Ascending aorta (tissue), 2 donors: Measurements from ENCODE around the gene WDR86. TPM values are rescaled to one million over a fixed set of nuclear protein-coding genes. Genes with fewer than 3 reads are reported as not detected.

Experiments used
- DNase-seq, 2 donors: peaks; one replicate each; pipeline ENCODE4 v3.0.0-alpha.2; 2019; ENCODE audit warnings: low spot score in 2 of 2
- H3K27ac ChIP-seq, 2 donors: fragments of 200-600 bp; sonication (generic); one replicate each; pipeline ENCODE4 v1.5.1; 2016 to 2017; ENCODE audit warnings: mild to moderate bottlenecking in 1 of 2
- H3K27me3 ChIP-seq: fragments of 200-600 bp; sonication (generic); one replicate; pipeline ENCODE4 v1.5.1; 2017
- H3K36me3 ChIP-seq, 2 donors: fragments of 200-600 bp; sonication (generic); one replicate each; pipeline ENCODE4 v1.5.1; 2016
- H3K4me1 ChIP-seq, 2 donors: fragments of 200-600 bp; sonication (generic); one replicate each; pipeline ENCODE4 v1.5.1; 2016 to 2017; ENCODE audit warnings: mild to moderate bottlenecking in 1 of 2
- H3K4me3 ChIP-seq, 2 donors: fragments of 200-600 bp; sonication (generic); one replicate each; pipeline ENCODE4 v1.5.1; 2016 to 2017; ENCODE audit warnings: mild to moderate bottlenecking in 1 of 2
- H3K9me3 ChIP-seq, 2 donors: fragments of 200-600 bp; sonication (generic); one replicate each; pipeline ENCODE4 v1.5.1; 2016
- intact Hi-C: fragments of 100-400 bp; cut with DNase I; formaldehyde crosslinking; loops from one replicate; pipeline ENCODE4 v1.15.1; 2023
- total RNA-seq: library from RNA; depleted of rRNA; stranded (reverse); fragments of >200 nt; gene quantifications from one replicate; pipeline ENCODE4 v1.1.0, GENCODE V29; 2016
- TF ChIP-seq, protein P1 (sequence below), 3 experiments: fragments of 200-600 bp in 2 of 3; fragments of 450-650 bp in 1 of 3; sonication (generic) in 2 of 3; IDR thresholded peaks; one replicate each; pipeline ENCODE4 v1.5.1; 2016 to 2019; ENCODE audit warnings: antibody characterized with exemption in 3 of 3, mild to moderate bottlenecking in 1 of 3, moderate library complexity in 1 of 3

The WDR86 gene
- total RNA-seq, 1 donor from 2014 or later: 4.0 TPM

DNA sequence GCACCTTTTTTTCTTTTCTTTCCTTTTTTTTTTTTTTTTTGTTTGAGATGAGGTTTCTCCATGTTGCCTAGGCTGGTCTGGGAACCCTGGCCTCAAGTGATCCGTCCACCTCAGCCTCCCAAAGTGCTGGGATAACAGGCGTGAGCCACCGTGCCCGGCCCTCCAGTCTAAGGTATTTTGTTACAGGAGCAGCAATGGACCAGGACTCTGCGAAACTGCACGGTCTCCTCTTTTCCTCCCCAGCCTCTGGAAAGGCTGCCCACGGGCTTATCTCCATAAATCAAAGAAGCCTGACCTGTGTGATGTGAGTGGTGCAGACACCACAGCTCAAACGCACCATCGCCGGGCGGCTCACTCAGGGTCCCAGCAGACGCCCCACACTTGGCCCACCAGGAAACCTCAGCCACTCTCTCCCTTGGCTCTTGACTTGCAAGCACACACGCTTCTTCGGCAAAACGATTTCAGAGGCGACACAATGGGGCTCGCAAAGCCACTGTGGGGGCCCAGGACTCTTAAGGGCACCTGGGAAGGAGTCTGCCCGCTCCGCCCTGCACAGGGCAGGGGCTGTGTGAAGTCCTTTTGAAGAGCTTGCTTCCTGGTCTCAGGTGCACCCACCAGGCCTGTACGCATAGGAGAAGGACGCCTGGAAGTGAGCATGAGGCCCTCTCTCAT is 20.6 kb downstream of the WDR86 start:
- TF ChIP-seq, protein P1, sequence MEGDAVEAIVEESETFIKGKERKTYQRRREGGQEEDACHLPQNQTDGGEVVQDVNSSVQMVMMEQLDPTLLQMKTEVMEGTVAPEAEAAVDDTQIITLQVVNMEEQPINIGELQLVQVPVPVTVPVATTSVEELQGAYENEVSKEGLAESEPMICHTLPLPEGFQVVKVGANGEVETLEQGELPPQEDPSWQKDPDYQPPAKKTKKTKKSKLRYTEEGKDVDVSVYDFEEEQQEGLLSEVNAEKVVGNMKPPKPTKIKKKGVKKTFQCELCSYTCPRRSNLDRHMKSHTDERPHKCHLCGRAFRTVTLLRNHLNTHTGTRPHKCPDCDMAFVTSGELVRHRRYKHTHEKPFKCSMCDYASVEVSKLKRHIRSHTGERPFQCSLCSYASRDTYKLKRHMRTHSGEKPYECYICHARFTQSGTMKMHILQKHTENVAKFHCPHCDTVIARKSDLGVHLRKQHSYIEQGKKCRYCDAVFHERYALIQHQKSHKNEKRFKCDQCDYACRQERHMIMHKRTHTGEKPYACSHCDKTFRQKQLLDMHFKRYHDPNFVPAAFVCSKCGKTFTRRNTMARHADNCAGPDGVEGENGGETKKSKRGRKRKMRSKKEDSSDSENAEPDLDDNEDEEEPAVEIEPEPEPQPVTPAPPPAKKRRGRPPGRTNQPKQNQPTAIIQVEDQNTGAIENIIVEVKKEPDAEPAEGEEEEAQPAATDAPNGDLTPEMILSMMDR (IDR thresholded peaks at IDR 0.05): no peak
- no peak for DNase-seq
- no peak overlapping the region for H3K27ac ChIP-seq
- H3K4me1 ChIP-seq: peaks cover 0 to 15% of the 10 kb centered on the region in 2 donors
- intact Hi-C loops: no loop called here
- H3K36me3 ChIP-seq: no peaks in the 10 kb centered on the region
- H3K27me3 ChIP-seq: no peaks in the 10 kb centered on the region
- no peaks in the 10 kb centered on the region for H3K9me3 ChIP-seq
- H3K4me3 ChIP-seq: no peak overlapping the region

DNA sequence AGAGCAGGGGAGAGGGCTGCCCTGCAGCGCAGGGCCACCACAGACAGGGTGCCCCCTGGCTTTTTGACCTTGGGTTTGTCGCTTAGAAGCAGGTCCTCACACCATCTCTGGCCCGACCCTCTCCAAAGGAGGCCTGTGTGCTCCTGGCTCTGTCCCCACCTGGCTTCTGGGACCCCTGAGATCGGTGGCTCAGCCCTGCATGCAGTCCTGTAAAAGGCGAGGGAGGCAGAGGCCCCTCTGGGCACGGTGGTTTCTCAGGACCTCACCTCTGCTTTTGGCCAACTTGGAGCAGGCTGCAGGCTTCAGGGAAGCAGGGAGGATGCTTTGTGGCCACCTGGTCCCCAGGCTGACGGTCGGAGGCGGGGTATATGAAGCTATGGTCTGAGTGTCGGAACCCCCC is 21.4 kb downstream of the WDR86 start:
- Histone ChIP-seq H3K36me3 (no peaks in the 10 kb centered on the region), H3K9me3 (no peaks in the 10 kb centered on the region), H3K4me1 (peaks cover 0 to 15% of the 10 kb centered on the region in 2 donors), H3K4me3 (no peak overlapping the region), H3K27ac (no peak overlapping the region), H3K27me3 (no peaks in the 10 kb centered on the region)
- intact Hi-C loops: no loop called here
- DNase-seq: no peak
- TF ChIP-seq, protein P1 (IDR thresholded peaks at IDR 0.05): no peak

DNA sequence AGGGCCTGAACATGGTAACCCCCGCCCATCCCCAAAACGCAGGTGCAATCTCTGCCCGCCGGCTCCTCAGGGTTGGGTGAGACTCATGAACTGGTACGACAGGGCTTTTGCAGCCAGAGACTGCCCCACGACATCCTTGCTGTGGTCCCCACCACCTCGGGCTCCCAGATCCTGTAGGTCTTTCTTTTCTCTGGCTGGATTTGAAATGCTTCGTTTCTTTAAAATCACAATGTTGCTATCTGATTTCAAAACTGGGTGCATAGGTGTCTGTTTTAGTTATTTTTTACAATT is 21.9 kb downstream of the WDR86 start:
- no peaks in the 10 kb centered on the region for H3K9me3 ChIP-seq

DNA sequence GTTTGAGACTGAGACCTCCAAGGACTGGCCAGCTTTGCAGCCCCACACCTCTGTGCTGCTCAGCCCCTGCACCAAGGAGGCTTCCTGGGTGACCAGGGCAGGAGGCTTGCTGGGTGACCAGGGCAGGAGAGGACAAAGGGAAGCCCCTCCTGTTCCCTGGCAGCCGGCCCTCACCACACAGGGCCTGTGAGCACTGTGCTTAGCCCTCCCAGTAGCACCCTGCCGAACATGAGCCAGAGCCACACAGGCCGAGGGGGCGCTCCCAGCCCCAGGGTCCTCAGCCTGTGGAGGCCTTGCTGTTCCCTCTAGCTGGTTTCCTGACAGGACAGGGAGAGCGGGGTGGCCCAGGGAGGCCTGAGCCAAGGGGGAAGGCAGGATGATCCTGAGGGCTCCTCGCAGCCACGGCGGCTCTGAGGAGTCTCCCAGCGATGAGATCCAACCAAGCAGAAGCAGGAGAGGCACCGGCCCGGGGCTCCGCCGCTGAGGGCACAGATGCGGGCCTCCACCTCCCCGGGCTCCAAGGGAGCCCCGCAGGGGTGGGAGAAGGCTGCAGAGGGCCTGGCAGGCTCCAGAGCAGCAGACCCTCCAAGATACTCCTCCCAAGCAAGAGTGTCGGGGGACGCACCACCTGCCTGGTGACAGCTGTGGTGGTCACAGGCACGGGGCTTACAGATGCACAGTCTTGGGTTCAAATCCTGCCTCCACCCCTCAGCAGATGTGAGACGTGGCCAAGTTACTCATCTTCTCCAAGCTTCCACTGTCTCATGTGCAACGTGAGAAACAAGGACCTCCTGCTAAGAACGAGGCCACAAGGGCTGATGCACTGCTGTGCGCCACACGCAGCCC is 22.5 kb downstream of the WDR86 start:
- peak overlapping the region in 1 of 2 donors; percentile 85 for H3K27ac ChIP-seq
- TF ChIP-seq, protein P1 (IDR thresholded peaks at IDR 0.05): no peak

More for the DNA sequence above, 21.9 kb downstream of the WDR86 start:
- no peak overlapping the region for H3K4me3 ChIP-seq
- no peaks in the 10 kb centered on the region for H3K36me3 ChIP-seq
- no peak overlapping the region for H3K27ac ChIP-seq
- peaks cover 0 to 15% of the 10 kb centered on the region in 2 donors for H3K4me1 ChIP-seq
- TF ChIP-seq, protein P1 (IDR thresholded peaks at IDR 0.05): no peak
- DNase-seq: no peak
- intact Hi-C loops: no loop called here
- no peaks in the 10 kb centered on the region for H3K27me3 ChIP-seq

DNA sequence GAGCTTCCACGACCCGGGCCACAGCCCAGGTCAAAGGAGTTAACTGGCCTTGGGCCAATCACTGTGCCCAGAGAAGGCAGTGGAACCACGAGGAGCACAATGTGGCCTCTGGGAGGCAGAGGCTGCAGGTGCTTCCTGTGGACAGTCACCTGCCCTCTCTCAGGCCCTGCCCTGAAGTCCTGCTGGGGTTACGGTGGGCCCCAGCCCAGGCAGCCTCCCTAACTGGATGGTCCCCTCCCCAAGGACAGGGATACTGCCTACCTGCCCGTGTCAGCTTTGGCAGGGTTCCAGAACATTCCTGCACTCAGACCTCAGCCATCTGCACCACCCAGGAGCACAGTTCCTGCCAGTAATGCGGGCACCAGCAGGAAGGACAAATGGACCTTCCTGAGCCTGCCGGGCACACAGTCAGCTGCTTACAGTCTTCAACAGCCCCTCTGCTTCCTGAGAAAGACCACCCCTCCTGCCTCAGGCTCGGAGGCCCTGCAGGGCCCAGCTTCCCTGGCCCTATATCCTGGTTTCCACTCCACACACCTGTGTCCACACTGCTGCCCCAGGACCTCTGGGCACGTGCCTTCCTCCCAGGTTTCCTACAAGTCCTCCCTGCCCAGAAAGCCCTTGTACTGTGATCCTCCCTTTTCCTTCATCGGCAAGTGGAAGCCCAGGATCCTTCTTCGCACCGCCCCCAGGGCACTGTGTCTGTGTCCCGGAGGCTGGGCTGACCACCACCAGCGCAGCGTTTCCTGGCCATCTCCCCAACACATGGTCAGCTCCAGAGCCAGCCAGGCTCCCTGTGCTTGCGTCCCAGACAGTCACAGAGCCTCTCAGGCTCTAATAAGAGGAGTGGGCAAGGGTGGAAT is 23.3 kb downstream of the WDR86 start:
- Histone ChIP-seq H3K27ac (peak overlapping the region; percentile 79 to 85), H3K4me1 (peaks cover 0 to 17% of the 10 kb centered on the region in 2 donors), H3K36me3 (no peaks in the 10 kb centered on the region), H3K27me3 (no peaks in the 10 kb centered on the region), H3K9me3 (no peaks in the 10 kb centered on the region), H3K4me3 (no peak overlapping the region)
- intact Hi-C loops: no loop called here
- TF ChIP-seq, protein P1 (IDR thresholded peaks at IDR 0.05): no peak
- no peak for DNase-seq

More for the DNA sequence above, 22.5 kb downstream of the WDR86 start:
- DNase-seq: no peak
- Histone ChIP-seq H3K9me3 (no peaks in the 10 kb centered on the region), H3K4me3 (no peak overlapping the region), H3K36me3 (no peaks in the 10 kb centered on the region), H3K27me3 (no peaks in the 10 kb centered on the region), H3K4me1 (peaks cover 0 to 15% of the 10 kb centered on the region in 2 donors)
- intact Hi-C loops: no loop called here
